ENCODE measurements around the gene ATP11A. TPM values are rescaled to one million over a fixed set of nuclear protein-coding genes. Genes with fewer than 3 reads are reported as not detected.

ATP11A gene
- total RNA-seq, 1 experiment from 2014 or later = 9.4 TPM

GRCh38 chr13:112712451-112713207 lies 22.8 kb downstream of the ATP11A start:
- ChIA-PET CTCF (interaction anchor here (0.5 kb wide), 1 partner anchor 682 kb away, joined by 3 read pairs; no protein-coding TSS in a partner anchor), POLR2A (ENCODE audit: low non-redundant PET) (no interaction called here)
- Histone ChIP-seq H3K27me3 (replicated peaks; ENCODE audit: insufficient read depth, low read depth, low read length, poor library complexity) (no peaks in the 10 kb centered on the region), H3K4me1 (ENCODE audit: insufficient read depth, low read length, poor library complexity, severe bottlenecking) (peaks cover 7% of the 10 kb centered on the region), H3K36me3 (ENCODE audit: insufficient read depth, low read length, poor library complexity, severe bottlenecking) (no peaks in the 10 kb centered on the region), H3K9me3 (ENCODE audit: low read depth, low read length, poor library complexity, severe bottlenecking) (no peaks in the 10 kb centered on the region), H3K27ac (ENCODE audit: low read depth, low read length, poor library complexity, severe bottlenecking) (no peak overlapping the region), H3K4me3 (ENCODE audit: low read depth, low read length, poor library complexity, severe bottlenecking) (no peak overlapping the region)
- intact Hi-C loops (cut with micrococcal nuclease; ENCODE audit: unreplicated experiment) = no loop called here
- no peak for TF ChIP-seq CTCF (conservative IDR thresholded peaks at IDR 0.05; ENCODE audit: low read depth, low read length)
- no peak for TF ChIP-seq EZH2 (IDR thresholded peaks at IDR 0.05; ENCODE audit: borderline replicate concordance, low read depth, low read length, poor library complexity, severe bottlenecking)
- no TSS peak for BruUV-seq (replicated peaks)
- DNase-seq (ENCODE audit: low spot score) = no peak

DNA sequence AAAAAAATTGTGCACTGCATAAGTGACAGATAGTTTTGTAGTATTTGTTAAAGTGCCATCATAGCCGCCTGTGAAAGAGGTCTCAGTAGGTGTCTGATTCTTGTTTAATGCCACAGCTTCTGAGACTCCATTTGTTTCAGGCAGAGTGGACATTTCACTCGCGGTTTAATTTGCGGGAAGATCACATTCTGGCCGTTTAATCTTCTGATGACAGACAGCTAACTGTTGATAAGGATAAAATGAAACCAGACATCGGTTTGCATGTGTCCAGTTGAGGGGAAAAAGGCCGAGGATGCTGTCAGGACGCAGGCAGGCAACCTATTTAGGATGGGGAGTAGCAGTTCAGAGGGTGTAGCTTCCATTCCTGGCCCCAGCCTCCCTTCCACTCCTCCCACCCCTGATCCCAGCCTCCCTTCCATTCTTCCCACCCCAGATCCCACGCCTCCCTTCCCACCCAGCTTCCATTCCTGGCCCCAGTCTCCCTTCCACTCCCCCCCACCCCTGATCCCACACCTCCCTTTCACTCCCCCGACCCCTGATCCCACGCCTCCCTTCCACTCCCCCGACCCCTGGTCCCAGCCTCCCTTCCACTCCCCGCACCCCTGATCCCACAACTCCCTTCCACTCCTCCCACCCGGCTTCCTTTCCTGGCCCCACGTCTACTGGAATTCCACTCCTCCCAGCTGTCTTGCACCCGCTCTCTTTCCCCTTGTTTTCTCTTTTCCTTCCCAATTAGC lies 23.8 kb downstream of the ATP11A start:
- POLR2A ChIA-PET (ENCODE audit: low non-redundant PET) = no interaction called here
- Histone ChIP-seq H3K9me3 (ENCODE audit: low read depth, low read length, poor library complexity, severe bottlenecking) (no peaks in the 10 kb centered on the region), H3K4me3 (ENCODE audit: low read depth, low read length, poor library complexity, severe bottlenecking) (no peak overlapping the region), H3K36me3 (ENCODE audit: insufficient read depth, low read length, poor library complexity, severe bottlenecking) (no peaks in the 10 kb centered on the region), H3K27me3 (replicated peaks; ENCODE audit: insufficient read depth, low read depth, low read length, poor library complexity) (no peaks in the 10 kb centered on the region), H3K27ac (ENCODE audit: low read depth, low read length, poor library complexity, severe bottlenecking) (no peak overlapping the region), H3K4me1 (ENCODE audit: insufficient read depth, low read length, poor library complexity, severe bottlenecking) (peaks cover 7% of the 10 kb centered on the region)
- TF ChIP-seq EZH2 (IDR thresholded peaks at IDR 0.05; ENCODE audit: borderline replicate concordance, low read depth, low read length, poor library complexity, severe bottlenecking) (no peak), CTCF (conservative IDR thresholded peaks at IDR 0.05; ENCODE audit: low read depth, low read length) (no peak)
- CTCF ChIA-PET = no interaction called here
- intact Hi-C loops (cut with micrococcal nuclease; ENCODE audit: unreplicated experiment) = no loop called here
- BruUV-seq (replicated peaks) = no TSS peak
- DNase-seq (ENCODE audit: low spot score) = no peak

DNA sequence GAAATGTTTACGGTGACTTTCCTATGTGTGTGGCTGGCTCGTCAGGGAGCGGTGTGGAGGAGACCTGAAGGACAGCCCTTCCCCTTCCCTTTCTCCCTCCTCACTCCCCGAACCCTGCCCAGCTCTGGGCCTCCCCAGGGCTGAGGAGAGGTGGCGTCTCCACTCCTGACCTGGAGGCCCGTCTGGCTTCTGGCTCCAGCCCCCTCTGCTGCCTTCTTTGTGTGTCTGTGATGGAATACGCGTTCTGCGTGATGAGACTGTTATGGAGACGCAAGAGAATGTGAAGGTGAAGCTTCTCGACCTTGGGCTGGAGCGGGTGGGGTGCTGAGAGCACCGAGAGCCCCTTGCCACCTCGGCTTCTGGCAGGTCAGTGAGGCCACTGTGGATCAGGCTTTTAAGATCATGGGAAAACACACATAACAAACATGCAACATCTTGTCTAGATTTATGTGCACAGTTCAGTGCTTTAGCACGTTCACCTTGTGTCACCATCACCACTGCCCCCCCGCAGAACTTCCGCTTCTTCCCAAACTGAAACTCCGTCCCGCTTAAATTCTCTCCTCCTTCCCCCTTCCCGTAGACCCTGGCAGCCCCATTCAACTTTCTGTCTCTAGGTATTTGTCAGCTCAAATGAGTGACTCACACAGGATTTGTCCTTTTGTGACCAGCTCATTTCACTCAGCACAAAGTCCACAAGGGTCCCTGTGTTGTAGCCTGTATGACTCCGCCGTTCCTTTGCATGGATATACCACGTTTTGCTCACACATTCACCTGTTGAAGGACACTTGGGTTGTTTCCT lies 24.7 kb downstream of the ATP11A start:
- CTCF ChIA-PET = no interaction called here
- POLR2A ChIA-PET (ENCODE audit: low non-redundant PET) = no interaction called here

More for the DNA sequence above, 24.7 kb downstream of the ATP11A start:
- Histone ChIP-seq H3K4me1 (ENCODE audit: insufficient read depth, low read length, poor library complexity, severe bottlenecking) (peaks cover 7% of the 10 kb centered on the region), H3K36me3 (ENCODE audit: insufficient read depth, low read length, poor library complexity, severe bottlenecking) (no peaks in the 10 kb centered on the region), H3K4me3 (ENCODE audit: low read depth, low read length, poor library complexity, severe bottlenecking) (no peak overlapping the region), H3K27ac (ENCODE audit: low read depth, low read length, poor library complexity, severe bottlenecking) (no peak overlapping the region), H3K27me3 (replicated peaks; ENCODE audit: insufficient read depth, low read depth, low read length, poor library complexity) (no peaks in the 10 kb centered on the region), H3K9me3 (ENCODE audit: low read depth, low read length, poor library complexity, severe bottlenecking) (no peaks in the 10 kb centered on the region)
- no TSS peak for BruUV-seq (replicated peaks)
- intact Hi-C loops (cut with micrococcal nuclease; ENCODE audit: unreplicated experiment) = no loop called here
- no peak for DNase-seq (ENCODE audit: low spot score)
- TF ChIP-seq EZH2 (IDR thresholded peaks at IDR 0.05; ENCODE audit: borderline replicate concordance, low read depth, low read length, poor library complexity, severe bottlenecking) = no peak
- no peak for TF ChIP-seq CTCF (conservative IDR thresholded peaks at IDR 0.05; ENCODE audit: low read depth, low read length)
